ENCODE data around the gene AIFM2.
"Not testable (repeated sequence)": the region's sequence is repeated elsewhere in the genome, so short reads cannot be mapped to it uniquely, and the experiment has no call there.

AIFM2 gene

DNA sequence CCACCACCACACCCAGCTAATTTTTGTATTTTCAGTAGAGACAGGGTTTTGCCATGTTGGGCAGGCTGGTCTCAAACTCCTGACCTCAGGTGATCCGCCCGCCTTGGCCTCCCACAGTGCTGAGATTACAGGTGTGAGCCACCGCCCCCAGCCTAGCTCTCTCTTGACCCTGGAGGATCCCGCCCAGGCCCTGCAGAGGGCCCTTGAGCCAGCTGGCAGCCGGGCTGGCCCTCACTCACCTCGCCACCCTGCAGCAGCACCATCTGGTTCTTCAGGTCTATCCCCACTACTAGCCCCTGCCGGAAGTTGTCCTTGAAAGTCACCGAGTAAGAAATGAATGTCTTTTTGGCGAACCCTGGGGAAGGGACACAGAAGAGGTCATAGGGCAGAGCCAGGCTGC is 9.5 kb downstream of the AIFM2 start:
- DNase-seq (ENCODE audit: low read depth in 2 of 2): not testable (repeated sequence)

DNA sequence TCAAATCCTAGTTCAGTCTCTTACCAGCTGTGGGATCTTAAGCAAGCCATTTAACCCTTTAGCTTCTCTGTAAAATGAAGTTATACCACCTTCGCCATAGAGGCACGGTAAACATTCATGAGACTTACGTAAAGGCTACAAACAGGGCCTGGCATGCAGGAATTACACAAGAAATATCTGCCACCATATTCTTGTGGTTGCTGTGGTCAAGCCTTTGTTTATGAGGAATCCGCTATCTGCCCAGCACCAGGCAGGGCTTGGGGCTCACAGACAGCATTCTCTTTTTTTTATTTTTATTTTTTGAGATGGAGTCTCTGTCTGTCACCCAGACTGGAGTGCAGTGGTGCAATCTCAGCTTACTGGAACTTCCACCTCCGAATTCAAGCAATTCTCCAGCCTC is 9.9 kb downstream of the AIFM2 start:
- DNase-seq (ENCODE audit: low read depth in 2 of 2): no peak

DNA sequence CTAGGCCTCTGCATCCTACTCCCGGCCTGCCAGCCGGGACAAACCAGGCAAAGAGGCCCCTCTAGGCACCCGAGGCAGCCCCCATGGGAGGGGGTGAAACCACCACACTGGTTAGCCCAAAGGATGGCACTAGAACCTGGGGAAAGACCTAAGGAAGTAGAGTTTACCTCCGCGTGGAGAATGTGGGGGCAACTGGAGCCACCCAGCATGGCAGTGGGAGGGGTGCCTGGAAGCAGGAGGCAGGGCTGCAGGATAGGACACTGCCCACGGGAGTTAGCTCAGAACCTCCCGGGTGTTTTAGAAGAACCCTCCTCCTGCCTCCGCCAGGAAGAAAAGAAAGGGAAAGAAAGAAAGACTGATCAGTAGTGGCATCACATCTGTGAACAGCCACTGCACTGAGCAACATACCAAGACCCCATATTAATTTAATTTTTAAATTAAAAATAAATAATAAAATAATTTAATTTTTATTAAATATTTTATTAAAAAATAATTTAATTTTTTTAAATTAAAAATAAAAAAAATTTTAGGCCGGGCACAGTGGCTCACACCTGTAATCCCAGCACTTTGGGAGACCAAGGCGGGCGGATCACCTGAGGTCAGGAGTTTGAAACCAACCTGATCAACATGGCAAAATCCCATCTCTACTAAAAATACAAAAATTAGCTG is 11.2 kb downstream of the AIFM2 start:
- DNase-seq (ENCODE audit: low read depth in 2 of 2): no peak

DNA sequence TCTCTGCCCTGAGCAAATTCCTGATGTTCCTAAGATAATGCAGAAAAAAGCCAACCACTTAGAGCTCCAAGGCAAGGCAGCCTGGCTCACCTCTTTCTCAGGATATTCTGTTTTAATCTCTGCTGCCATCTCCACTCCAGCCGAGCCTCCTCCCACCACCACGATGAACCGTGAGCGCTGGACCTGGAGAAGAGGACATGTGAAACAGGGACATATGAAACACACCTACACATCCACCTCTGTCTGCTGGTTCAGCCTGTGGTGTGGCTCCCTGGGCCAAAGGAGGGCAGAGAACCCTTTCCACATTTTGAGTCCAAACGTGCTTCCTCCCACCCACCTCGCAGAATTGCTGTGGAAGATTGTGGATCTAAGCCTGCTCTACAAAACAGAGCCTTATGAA is 12.2 kb downstream of the AIFM2 start:
- DNase-seq (ENCODE audit: low read depth in 2 of 2): no peak

DNA sequence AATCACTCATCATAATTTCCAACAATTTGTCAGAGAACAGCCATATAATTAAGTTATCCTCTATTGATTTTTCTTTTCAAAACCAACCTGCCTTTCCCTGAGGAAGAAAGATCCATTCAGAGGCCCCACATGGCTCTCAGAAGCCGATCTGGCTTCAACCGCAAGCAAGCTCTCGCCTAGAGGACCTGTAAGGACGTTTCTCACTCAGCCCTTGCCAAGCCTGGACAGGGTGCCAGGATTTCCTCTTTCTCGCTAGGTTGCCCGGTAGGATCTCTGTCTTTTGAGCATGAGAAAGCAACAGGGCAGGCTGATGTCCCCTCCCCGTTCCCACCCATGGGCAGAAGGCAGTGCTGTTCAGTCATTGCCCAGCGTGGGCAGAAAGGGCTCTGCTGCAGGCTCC is 13.0 kb downstream of the AIFM2 start:
- DNase-seq (ENCODE audit: low read depth in 2 of 2): no peak

DNA sequence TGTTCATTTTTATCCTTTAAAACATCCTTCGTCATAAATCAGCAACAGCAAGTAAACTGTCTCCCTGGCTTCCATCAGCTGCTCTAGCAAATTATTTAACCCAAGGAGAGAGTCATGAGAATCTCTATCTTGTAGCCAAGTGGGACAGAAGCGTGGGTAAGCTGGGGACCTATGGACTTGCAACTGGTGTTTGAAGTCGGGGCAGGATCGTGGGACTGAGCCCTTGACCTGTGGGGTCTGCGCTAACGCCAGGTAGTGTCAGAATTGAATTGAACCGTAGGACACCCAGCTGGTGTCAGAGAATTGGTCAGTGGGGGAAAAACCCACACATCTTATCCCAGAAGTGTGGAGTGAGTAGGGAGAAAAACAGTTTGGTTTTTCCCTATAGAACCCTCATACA is 13.4 kb downstream of the AIFM2 start:
- no peak for DNase-seq (ENCODE audit: low read depth in 2 of 2)

DNA sequence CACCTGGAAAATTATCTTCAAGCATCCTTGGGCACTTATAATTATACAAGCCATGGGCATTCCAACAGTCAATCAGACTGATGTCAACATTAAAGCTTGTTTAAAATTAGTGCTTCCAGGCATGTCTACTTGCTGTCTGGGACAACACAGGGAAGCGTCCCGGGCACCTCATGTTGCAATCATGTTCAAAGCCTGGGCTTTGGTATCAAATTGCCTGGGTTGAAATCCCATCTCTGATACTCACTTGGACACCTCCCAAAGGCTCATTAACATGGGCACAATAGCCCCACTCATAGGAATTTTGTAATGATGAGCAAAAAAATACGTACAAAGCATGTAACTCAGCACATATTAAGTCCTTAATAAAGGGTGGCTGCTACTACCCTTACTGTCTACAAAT is 14.4 kb downstream of the AIFM2 start:
- no peak for DNase-seq (ENCODE audit: low read depth in 2 of 2)

DNA sequence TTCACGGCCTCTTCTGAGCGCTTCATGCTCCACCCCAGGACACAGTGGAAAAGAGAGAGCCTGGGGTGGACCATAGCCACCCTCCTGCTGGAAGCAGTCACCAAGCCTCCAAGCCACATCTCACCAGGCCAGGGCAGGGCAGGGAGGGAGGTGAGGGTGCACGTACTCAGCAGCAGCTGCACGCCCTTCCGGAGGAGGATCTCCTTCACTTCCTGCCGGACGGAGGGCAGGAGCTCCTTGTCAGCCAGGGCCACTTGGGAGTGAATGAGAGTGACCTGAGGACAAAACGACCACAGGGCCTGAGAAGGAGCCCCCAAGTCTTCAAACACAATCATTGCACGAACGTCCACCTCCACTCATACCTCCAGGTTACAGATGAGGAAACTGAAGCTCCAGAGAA is 15.0 kb downstream of the AIFM2 start:
- no peak for DNase-seq (ENCODE audit: low read depth in 2 of 2)

DNA sequence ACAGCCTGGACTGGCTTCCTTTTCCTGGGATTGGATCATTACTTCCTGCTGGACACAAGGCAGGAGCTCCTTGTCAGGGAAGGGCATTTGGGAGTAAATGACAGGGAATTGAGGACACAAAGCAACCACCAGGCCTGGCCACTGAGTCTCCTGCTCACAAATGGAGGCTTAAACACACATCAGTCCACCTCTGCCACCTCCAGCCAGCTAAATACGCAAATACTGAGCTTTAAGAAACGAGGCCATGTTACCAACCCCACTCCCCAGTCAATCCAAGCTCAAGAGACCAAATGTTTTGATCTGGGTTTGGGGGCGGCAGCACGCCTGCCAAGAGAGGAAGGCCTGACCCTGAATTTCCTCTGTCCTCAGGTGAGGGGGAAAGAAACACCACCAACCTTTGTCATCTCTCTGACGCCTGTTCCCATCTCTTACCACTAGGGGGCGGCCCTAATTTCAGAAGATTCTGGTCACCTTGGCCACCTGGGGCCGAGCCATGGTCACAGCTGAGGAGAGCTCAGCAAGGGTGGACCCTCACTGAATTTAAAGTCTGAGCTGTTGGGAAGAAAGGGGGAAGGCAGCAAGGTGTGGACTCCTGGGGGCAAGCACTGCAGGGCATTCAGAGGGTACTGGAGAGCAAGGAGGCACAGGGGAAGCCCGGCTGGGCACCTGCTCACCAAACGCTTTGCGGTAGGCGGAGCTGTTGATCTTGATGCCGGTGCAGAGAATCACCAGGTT is 16.5 kb downstream of the AIFM2 start:
- peak in 1 of 2 donors; percentile 18 for DNase-seq (ENCODE audit: low read depth in 2 of 2)

DNA sequence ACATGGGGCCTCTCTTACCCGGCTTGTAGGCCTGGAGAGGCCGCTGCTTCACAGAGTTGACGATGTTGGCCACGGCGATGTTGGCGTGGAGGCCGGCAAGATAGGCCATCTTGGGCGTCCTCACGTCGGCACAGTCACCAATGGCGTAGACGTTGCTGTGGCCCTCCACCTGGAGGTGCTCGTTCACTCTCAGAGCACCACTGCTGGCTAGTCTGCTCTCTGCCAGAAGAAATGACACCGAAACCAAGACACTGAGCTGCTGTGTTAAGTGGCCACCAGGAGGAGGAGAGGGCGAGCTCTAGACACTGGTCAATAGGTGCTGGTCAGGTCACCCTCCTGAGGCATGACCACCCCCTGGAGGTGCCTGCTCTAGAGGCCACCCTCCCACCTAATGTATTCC is 17.7 kb downstream of the AIFM2 start:
- DNase-seq (ENCODE audit: low read depth in 2 of 2): no peak

DNA sequence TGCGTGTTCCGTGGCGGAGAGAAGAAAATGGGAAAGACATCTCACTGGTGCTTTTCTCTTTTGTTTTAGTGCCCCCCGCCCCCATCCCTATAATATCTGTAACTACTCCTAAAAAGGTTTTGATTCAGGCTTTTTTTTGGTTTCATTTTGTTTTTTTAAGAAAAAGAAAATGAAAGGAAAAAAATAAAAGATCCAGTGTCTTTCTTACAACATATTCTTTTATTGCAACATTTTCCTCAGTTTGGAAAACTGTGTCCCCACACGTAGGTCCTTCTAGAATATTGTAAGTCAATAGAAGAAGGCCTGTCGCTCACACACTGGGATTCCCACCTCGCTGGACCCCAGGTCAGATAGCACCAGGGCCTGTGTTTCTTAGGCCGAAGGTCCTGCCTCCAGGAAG is 20.6 kb downstream of the AIFM2 start:
- DNase-seq (ENCODE audit: low read depth in 2 of 2): no peak

DNA sequence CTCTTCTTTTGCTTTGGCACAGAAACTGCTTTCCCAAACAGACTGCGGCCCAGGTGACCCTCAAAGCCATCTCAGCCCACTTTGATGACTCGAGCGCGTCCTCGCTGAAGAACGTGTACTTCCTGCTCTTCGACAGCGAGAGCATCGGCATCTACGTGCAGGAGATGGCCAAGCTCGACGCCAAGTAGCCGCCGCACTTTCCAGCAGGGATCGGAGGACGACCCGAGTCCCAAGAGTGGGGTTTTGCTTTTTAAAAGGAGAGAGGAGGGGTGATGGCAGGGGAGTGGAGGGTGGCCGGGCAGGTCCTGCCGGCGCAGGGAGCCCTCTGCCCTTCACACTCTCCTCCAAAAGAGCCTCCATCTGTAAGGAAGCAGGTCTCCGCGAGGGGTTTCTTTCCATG is 21.1 kb downstream of the AIFM2 start:
- DNase-seq (ENCODE audit: low read depth in 2 of 2): no peak

DNA sequence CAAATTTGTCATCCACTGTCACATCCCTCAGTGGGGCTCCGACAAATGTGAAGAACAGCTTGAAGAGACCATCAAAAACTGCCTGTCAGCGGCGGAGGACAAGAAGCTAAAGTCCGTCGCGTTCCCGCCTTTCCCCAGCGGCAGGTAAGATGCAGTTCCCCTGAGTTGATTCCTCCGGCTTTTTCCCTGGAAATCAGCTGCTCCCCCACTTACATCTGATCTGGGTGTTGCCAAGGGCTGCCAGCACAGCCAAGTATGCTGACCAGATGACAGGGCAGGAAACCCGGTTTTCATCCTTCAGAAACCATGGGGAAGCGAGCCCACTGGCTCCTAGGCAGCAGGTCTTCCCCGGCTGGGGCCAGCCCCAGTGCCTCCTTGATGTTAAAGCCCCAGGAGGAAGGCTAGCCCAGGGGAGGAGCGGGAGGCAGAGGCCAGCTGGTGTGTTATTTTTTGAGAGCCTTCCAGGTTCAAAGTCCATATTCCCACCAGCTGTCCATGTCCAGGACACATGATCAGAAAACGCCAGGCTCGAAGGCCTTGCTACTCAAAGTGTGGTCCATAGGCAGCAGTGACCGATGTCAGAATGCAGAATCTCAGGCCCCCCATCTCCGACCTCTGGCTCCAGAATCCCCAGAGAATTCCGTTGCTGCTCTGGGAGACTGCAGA is 23.4 kb downstream of the AIFM2 start:
- no peak for DNase-seq (ENCODE audit: low read depth in 2 of 2)

DNA sequence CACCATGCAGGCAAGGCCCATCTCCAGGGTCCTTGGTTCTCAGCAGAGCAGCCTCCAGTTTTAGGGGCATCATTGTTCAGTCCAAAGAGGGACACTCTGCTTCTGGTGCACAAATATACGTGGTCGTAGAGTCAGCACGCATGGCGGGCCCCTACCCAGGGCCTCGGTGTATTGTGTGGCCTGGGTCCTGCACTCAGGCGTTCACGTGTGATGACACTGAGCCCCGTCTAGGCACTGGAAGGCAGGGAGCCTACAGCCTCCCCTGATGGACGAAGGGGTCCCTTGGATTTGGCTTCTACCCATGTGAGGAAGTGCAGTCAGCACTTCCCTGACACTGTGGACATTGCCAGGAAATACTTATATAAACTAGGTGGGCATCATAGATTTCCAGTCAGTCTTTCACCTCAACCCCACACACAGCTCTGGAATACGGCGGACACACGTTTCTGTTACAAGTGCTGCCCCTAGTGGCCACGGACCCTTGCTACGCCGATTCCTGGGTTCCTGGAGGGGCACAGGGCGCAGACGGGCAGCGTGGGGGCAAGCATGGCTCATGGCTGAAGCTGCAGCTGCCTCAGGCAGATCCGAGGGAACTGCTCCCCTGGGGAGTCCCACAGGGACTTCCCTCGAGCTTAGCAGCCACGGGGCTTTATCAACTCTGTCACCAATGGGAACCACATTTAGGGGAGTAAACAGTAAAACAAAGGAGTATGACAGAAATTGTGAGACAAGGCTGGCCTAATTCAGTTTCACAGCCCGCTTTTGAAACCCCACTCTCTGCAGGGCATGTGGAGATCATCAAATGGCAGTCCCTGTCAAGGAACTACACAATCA is 25.4 kb downstream of the AIFM2 start:
- no peak for DNase-seq (ENCODE audit: low read depth in 2 of 2)

DNA sequence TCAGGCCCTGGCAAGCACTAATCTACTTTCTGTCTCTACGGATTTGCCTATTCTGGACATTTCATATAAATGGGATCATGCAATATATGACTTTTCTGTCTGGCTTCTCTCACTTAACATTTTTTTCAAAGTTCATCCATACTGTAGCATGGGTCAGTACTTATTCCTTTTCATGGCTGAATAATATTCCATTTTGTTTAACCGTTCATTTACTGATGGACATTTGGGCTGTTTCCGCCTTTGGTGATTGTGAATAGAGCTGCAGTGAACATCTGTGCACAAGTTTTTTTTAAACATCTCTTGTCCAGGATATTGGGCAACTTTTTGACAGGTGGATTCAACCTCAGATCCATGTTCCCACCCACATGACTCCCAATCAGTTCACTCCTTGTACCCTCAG is 31.0 kb downstream of the AIFM2 start:
- no peak for DNase-seq (ENCODE audit: low read depth in 2 of 2)

DNA sequence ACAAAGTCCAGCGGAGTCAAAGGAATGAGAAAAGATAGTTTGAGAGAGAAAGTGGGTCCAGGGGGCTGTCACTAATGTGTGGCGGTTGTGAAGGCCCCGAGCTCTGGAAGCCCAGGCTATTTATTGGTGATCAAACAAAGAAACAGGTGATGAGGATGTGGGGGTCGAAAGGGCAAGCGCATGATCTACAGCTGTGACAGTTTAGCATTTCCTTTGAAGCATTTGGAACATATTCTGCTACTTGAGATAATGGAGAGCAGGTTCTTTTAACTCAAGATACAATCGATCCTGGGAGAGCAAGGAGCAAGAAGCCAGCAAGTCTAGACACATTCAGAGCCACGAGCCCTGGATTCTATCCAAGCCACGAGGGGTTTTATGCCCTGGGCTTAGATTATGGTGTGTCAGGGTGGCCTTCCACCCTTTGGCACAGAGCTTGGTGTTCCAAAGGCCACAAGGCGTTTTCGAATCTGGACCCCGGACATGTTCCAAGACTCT is 31.5 kb downstream of the AIFM2 start:
- DNase-seq (ENCODE audit: low read depth in 2 of 2): not testable (repeated sequence)

DNA sequence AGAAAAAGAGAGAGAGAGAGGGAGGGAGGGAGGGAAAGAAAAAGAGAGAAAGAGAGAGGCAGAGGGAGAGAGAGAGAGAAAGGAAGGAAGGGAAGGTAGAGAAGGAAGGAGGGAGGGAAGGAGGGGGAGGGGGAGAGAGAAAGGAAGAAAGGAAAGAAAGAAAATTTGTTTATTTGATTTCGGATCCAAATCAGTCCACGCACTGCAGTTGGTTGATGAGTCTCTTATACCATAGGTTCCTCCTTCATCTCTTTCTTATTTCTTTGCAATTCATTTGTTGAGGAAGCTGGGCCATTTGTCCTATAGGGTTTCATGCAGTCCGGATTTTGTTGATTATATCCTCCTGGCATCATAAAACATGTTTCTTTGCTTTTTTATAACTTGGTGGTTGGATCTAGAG is 34.4 kb downstream of the AIFM2 start:
- DNase-seq (ENCODE audit: low read depth in 2 of 2): no peak

DNA sequence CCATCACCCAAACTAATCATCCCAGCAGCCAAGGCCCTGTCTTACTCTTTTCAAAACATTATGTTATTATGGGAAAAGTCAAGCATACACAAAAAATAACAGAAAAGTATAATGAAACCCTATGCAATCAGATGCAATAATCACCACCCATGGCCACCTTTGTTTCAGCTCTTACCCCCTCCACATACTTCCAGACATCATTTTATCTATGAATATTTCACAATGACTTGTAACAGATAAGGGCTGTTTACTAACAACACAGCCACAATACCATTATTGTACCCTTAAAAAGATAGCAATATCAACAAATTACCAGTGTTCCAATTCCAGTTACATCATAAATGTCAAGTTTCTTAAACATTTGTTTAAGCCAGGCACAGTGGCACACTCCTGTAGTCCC is 35.2 kb downstream of the AIFM2 start:
- DNase-seq (ENCODE audit: low read depth in 2 of 2): no peak

DNA sequence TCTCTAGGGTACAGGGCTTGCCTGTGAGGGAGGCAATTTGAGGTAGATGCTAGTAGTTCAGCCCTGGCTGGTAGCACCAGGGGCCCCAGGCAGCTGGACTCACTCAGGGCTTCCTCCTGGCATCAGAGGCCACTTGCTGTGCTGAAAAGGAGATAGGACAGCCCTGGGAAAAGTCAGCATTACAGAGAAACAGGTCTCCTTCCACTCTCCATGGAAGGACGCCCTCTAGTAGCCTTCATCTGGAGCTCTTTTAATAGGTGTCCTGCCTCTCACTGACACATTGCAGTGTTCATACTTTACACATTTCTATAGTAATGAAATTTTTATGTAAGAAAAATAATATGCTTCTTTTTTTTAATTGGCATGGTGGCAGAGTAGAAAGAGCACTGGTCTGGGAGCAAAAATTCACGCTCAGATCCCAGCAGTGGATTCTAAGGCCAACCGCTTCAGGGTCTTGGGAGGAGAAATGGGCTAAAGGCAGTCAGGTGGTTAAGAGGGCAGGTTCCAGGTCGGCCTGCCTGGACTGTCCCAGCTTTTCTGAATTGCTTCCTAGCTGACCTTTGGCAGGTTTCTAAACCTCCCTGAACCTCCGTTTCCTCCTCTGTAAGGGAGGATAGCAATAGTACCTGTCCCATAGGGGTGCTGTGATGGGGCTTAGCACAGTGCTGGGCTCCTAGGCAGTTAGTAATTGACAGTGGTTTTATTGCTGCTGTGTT is 35.8 kb downstream of the AIFM2 start:
- no peak for DNase-seq (ENCODE audit: low read depth in 2 of 2)

DNA sequence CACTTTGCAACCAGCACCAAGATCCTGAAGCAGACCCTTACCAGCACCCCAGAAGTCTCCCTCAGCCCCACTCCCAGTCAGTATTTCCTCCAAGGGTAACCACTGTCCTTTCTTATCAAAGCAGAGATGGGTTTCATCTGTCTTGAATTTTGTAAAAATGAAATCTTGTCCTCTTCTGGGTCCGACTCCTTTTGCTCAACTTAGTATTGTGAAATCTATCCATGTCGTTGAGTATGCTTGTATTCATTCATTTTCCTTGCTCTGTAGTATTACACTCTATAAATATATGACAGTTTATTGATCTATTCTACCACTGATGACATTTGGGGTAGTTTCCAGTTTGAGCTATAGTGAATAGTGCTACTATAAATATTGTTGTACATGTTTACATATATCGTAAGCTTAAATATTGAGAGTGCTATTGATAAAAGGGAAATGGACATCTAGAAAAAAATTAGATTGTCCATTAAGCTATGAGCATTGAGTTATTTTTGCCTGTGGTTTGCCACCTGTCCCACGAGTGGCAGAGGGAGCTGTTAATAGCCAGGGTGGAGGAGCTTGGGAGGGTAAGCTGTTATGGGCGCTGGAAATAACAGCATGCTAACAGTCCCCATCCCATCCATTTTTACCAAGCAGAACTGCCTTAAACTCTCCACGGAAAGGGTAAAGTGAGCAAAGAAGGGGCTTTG is 36.5 kb downstream of the AIFM2 start:
- DNase-seq (ENCODE audit: low read depth in 2 of 2): no peak

DNA sequence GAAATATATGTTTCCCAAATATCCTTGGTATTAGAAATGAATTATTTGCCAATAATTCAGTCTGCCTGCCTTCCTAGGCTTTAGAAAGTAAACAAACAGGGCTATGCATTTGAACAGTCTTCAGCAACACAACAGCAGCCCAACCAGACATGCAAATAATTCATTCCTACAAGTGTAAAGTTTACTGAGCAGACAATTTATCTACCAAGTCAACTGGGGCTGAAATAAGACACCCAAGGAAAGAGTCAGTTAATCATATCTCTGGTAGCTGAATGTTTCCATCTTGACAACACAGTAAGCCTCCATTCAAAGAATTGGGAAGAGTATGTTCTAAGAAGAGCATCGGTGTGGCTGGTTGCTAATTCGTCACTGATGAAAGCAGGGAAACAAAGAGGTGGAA is 38.4 kb downstream of the AIFM2 start:
- DNase-seq (ENCODE audit: low read depth in 2 of 2): no peak
